Stimulated activated CD8-positive, alpha-beta memory T cell treated with anti-CD3 and anti-CD28 coated beads, Interleukin-15, amount 100 ng/mL, for 24 hours (primary cell): ENCODE measurements around the gene FBXL20.
"Not testable (repeated sequence)": the region's sequence is repeated elsewhere in the genome, so short reads cannot be mapped to it uniquely, and the experiment has no call there.

Source experiments
- DNase-seq: peaks from one replicate; pipeline ENCODE4 v3.0.0-alpha.2; 2020; ENCODE audit warnings: low read depth

Gene FBXL20

GRCh38 chr17:39328815-39329214, 72.6 kb downstream of the FBXL20 start:
- DNase-seq: no peak

GRCh38 chr17:39327109-39327508, 74.3 kb downstream of the FBXL20 start:
- no peak for DNase-seq

- no peak for DNase-seq
Measured at GRCh38 chr17:39325528-39326240, 75.7 kb downstream of the FBXL20 start.

GRCh38 chr17:39318636-39319035, 82.8 kb downstream of the FBXL20 start:
- DNase-seq: no peak

- no peak for DNase-seq
Measured at GRCh38 chr17:39306509-39307212, 94.8 kb downstream of the FBXL20 start.

GRCh38 chr17:39305978-39306377, 95.4 kb downstream of the FBXL20 start:
- no peak for DNase-seq

- DNase-seq: no peak
Measured at GRCh38 chr17:39304188-39304587, 97.2 kb downstream of the FBXL20 start.

GRCh38 chr17:39294060-39294459, 107.4 kb downstream of the FBXL20 start:
- DNase-seq: no peak

- not testable (repeated sequence) for DNase-seq
Measured at GRCh38 chr17:39292546-39292945, 108.9 kb downstream of the FBXL20 start.

GRCh38 chr17:39286513-39286912, 114.9 kb downstream of the FBXL20 start:
- not testable (repeated sequence) for DNase-seq

- DNase-seq: no peak
Measured at GRCh38 chr17:39284685-39285084, 116.7 kb downstream of the FBXL20 start.

GRCh38 chr17:39283896-39284295, 117.5 kb downstream of the FBXL20 start:
- DNase-seq: no peak

GRCh38 chr17:39283098-39283497, 118.3 kb downstream of the FBXL20 start:
- DNase-seq: no peak

- DNase-seq: no peak
Measured at GRCh38 chr17:39281806-39282205, 119.6 kb downstream of the FBXL20 start.

- not testable (repeated sequence) for DNase-seq
Measured at GRCh38 chr17:39278246-39278645, 123.2 kb downstream of the FBXL20 start.

- DNase-seq: no peak
Measured at GRCh38 chr17:39277110-39277509, 124.3 kb downstream of the FBXL20 start.

GRCh38 chr17:39276113-39276512, 125.3 kb downstream of the FBXL20 start:
- no peak for DNase-seq

- no peak for DNase-seq
Measured at GRCh38 chr17:39271546-39271945, 129.9 kb downstream of the FBXL20 start.

GRCh38 chr17:39270923-39271322, 130.5 kb downstream of the FBXL20 start:
- no peak for DNase-seq

- no peak for DNase-seq
Measured at GRCh38 chr17:39264119-39264518, 137.3 kb downstream of the FBXL20 start.

GRCh38 chr17:39261286-39261685, 140.1 kb downstream of the FBXL20 start:
- DNase-seq: no peak

GRCh38 chr17:39252788-39253460, 148.5 kb downstream of the FBXL20 start:
- DNase-seq: no peak

GRCh38 chr17:39251997-39252396, 149.4 kb downstream of the FBXL20 start:
- no peak for DNase-seq
